Suprapubic skin (tissue), 4 donors: ENCODE measurements around the gene TSPAN8. TPM values are rescaled to one million over a fixed set of nuclear protein-coding genes. Genes with fewer than 3 reads are reported as not detected.

ENCODE experiments used
- DNase-seq, 2 donors: peaks; one replicate each; pipeline ENCODE4 v3.0.0-alpha.2; 2019; ENCODE audit warnings: low spot score in 2 of 2
- H3K27ac ChIP-seq: fragments of 200-600 bp; sonication (generic); one replicate; pipeline ENCODE4 v1.5.1; 2019
- H3K27me3 ChIP-seq: fragments of 200-600 bp; sonication (generic); one replicate; pipeline ENCODE4 v1.5.1; 2019
- H3K36me3 ChIP-seq: fragments of 200-600 bp; sonication (generic); one replicate; pipeline ENCODE4 v1.5.1; 2019
- H3K4me1 ChIP-seq: fragments of 200-600 bp; sonication (generic); one replicate; pipeline ENCODE4 v1.5.1; 2019
- H3K4me3 ChIP-seq: fragments of 200-600 bp; sonication (generic); one replicate; pipeline ENCODE4 v1.5.1; 2019; ENCODE audit warnings: mild to moderate bottlenecking
- H3K9me3 ChIP-seq: fragments of 200-600 bp; sonication (generic); one replicate; pipeline ENCODE4 v1.5.1; 2019
- CTCF ChIP-seq, 2 donors: fragments of 200-600 bp in 1 of 2; fragments of 450-650 bp in 1 of 2; sonication (generic) in 1 of 2; IDR thresholded peaks; one replicate each; pipeline ENCODE4 v1.5.1; 2016 to 2019; ENCODE audit warnings: antibody characterized with exemption in 2 of 2, mild to moderate bottlenecking in 1 of 2, moderate library complexity in 1 of 2
- EP300 ChIP-seq: sonication (generic); formaldehyde crosslinking; IDR thresholded peaks from one replicate; pipeline ENCODE4 v1.6.1; 2017; ENCODE audit warnings: antibody characterized with exemption
- POLR2A ChIP-seq, 2 donors: fragments of 450-650 bp; IDR thresholded peaks; one replicate each; pipeline ENCODE4 v1.6.1; 2017; ENCODE audit warnings: antibody characterized with exemption in 2 of 2, mild to moderate bottlenecking in 2 of 2, moderate library complexity in 2 of 2
- POLR2AphosphoS5 ChIP-seq, 3 donors: sonication (generic); formaldehyde crosslinking; IDR thresholded peaks; one replicate each; pipeline ENCODE4 v1.6.1; 2017; ENCODE audit warnings: antibody characterized with exemption in 3 of 3
- WGBS: methylation state at CpG from one replicate; pipeline ENCODE4 v1.1.5; 2018; 5-methylcytosine and 5-hydroxymethylcytosine counted together
- total RNA-seq, 4 donors: library from RNA; depleted of rRNA; stranded (reverse); fragments of >200 nt; gene quantifications; one replicate each; pipeline ENCODE4 v1.1.0, GENCODE V29; 2016

TSPAN8 gene
- total RNA-seq, 4 donors from 2014 or later = 8.3 to 33.6 (median 26.1) TPM

GRCh38 chr12:71186571-71187288 is 28.9 kb upstream of the TSPAN8 start:
- no peak for TF ChIP-seq EP300
- no peak for TF ChIP-seq CTCF (IDR thresholded peaks at IDR 0.05)
- TF ChIP-seq POLR2AphosphoS5 (IDR thresholded peaks at IDR 0.05) = no peak
- TF ChIP-seq POLR2A (IDR thresholded peaks at IDR 0.05) = no peak
- no peaks in the 10 kb centered on the region for H3K36me3 ChIP-seq
- no peaks in the 10 kb centered on the region for H3K27me3 ChIP-seq
- no peaks in the 10 kb centered on the region for H3K9me3 ChIP-seq
- DNase-seq = no peak
- H3K4me3 ChIP-seq = no peak overlapping the region
- peaks cover 9% of the 10 kb centered on the region for H3K4me1 ChIP-seq
- whole genome bisulfite sequencing = 50% methylated on average over 5 of the region's 5 CpGs
- peak overlapping the region; percentile 25 for H3K27ac ChIP-seq

GRCh38 chr12:71183846-71184245 is 26.0 kb upstream of the TSPAN8 start:
- TF ChIP-seq POLR2AphosphoS5 (IDR thresholded peaks at IDR 0.05) (no peak), EP300 (no peak), CTCF (IDR thresholded peaks at IDR 0.05) (no peak), POLR2A (IDR thresholded peaks at IDR 0.05) (no peak)
- no peak overlapping the region for H3K27ac ChIP-seq
- peaks cover 9% of the 10 kb centered on the region for H3K4me1 ChIP-seq
- DNase-seq = no peak
- no peaks in the 10 kb centered on the region for H3K27me3 ChIP-seq
- no peak overlapping the region for H3K4me3 ChIP-seq
- no peaks in the 10 kb centered on the region for H3K9me3 ChIP-seq
- H3K36me3 ChIP-seq = no peaks in the 10 kb centered on the region

- H3K4me1 ChIP-seq = peaks cover 9% of the 10 kb centered on the region
- no peak for DNase-seq
- 48% methylated on average over 1 of the region's 1 CpG for WGBS
- no peaks in the 10 kb centered on the region for H3K27me3 ChIP-seq
- H3K27ac ChIP-seq = no peak overlapping the region
- H3K36me3 ChIP-seq = no peaks in the 10 kb centered on the region
- H3K4me3 ChIP-seq = no peak overlapping the region
- H3K9me3 ChIP-seq = no peaks in the 10 kb centered on the region
- TF ChIP-seq POLR2AphosphoS5 (IDR thresholded peaks at IDR 0.05) (no peak), CTCF (IDR thresholded peaks at IDR 0.05) (no peak), POLR2A (IDR thresholded peaks at IDR 0.05) (no peak), EP300 (no peak)
Observed at GRCh38 chr12:71183018-71183417, 25.2 kb upstream of the TSPAN8 start.

GRCh38 chr12:71178162-71178561 is 20.4 kb upstream of the TSPAN8 start:
- Histone ChIP-seq H3K36me3 (no peaks in the 10 kb centered on the region), H3K4me1 (no peaks in the 10 kb centered on the region), H3K27me3 (no peaks in the 10 kb centered on the region), H3K4me3 (no peak overlapping the region), H3K9me3 (no peaks in the 10 kb centered on the region), H3K27ac (no peak overlapping the region)
- TF ChIP-seq POLR2AphosphoS5 (IDR thresholded peaks at IDR 0.05) (no peak), CTCF (IDR thresholded peaks at IDR 0.05) (no peak), POLR2A (IDR thresholded peaks at IDR 0.05) (no peak), EP300 (no peak)
- DNase-seq = no peak

- DNase-seq = no peak
- H3K27ac ChIP-seq = no peak overlapping the region
- no peaks in the 10 kb centered on the region for H3K9me3 ChIP-seq
- H3K27me3 ChIP-seq = no peaks in the 10 kb centered on the region
- no peaks in the 10 kb centered on the region for H3K36me3 ChIP-seq
- no peaks in the 10 kb centered on the region for H3K4me1 ChIP-seq
- no peak overlapping the region for H3K4me3 ChIP-seq
- no peak for TF ChIP-seq CTCF (IDR thresholded peaks at IDR 0.05)
- TF ChIP-seq POLR2A (IDR thresholded peaks at IDR 0.05) = no peak
- no peak for TF ChIP-seq POLR2AphosphoS5 (IDR thresholded peaks at IDR 0.05)
- TF ChIP-seq EP300 = no peak
Observed at GRCh38 chr12:71174825-71175224, 17.0 kb upstream of the TSPAN8 start.
